Fibroblast of gingiva (primary cell): ENCODE data around the gene SV2B.

Experiments
- DNase-seq: peaks from one replicate; pipeline ENCODE4 v3.0.0-alpha.2; 2011; ENCODE audit warnings: low read depth

The SV2B gene

GRCh38 chr15:91102546-91103330, 2.7 kb downstream of the SV2B start:
- no peak for DNase-seq

- DNase-seq: no peak
These were observed 4.1 kb downstream of the SV2B start for GRCh38 chr15:91104111-91104510.

GRCh38 chr15:91108421-91108820, 8.4 kb downstream of the SV2B start:
- no peak for DNase-seq

- DNase-seq: no peak
These were observed 9.8 kb downstream of the SV2B start for GRCh38 chr15:91109885-91110284.

GRCh38 chr15:91110407-91110806, 10.3 kb downstream of the SV2B start:
- DNase-seq: no peak

- no peak for DNase-seq
These were observed 13.0 kb downstream of the SV2B start for GRCh38 chr15:91113030-91113429.

DNA sequence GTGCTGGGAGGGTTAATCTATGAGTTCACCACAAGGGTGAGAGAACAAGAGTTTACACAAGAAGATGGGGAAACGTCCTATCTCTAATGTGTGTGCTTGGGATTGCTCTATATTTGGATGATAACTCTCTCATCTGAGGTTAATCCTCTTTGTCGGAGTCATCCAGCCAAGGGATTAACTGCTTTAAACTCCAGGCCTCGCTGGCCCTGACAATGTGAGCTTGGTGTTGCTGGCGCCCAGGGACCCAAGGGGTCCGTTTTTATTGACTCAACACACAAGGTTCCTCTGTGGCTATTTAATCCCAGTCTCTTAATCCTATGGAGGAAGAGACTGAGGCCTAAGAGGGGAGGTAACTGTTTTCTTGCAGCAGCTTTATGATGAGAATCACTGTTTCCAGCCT, 14.2 kb downstream of the SV2B start:
- DNase-seq: no peak

DNA sequence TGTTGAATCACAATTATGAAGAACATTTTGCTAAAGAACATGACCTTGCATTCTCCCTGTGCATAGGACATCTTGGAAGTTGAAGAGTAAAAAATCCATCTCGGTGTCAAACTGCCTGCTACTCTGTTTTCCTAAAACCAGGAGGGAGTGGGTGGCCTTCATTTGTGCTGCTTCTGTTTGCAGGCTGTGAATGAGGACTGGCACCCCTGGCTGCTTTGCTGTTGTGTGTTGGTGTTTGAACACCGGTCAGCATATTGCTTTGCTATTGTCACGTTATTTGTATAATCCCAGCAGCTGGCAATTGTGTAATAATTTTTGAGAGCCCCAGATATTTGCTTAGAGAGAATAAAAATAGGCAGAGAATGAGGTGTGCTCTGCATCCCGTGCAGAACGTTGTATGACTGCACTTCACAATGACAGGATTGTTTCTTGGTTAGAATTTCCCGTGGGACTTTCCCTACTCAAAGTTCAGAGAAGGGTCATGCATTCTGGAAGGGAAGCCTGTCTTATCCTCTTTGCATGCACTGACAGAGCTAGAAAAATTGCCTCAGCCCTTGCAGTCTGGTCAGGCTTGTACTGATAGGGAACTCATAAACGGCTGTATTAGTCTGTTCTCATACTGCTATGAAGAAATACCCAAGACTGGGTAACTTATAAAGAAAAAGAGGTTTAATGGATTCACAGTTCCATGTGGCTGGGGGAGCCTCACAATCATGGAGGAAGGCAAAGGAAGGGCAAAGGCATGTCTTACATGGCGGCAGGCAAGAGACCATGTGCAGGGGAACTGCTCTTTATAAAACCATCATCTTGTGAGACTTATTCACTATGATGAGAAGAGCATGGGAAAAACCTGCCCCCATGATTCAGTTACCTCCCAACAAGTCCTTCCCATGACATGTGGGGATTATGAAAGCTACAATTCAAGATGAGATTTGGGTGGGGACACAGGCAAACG, 16.3 kb downstream of the SV2B start:
- no peak for DNase-seq

- no peak for DNase-seq
These were observed 17.3 kb downstream of the SV2B start for GRCh38 chr15:91117375-91117774.

GRCh38 chr15:91118817-91119590, 18.9 kb downstream of the SV2B start:
- no peak for DNase-seq

DNA sequence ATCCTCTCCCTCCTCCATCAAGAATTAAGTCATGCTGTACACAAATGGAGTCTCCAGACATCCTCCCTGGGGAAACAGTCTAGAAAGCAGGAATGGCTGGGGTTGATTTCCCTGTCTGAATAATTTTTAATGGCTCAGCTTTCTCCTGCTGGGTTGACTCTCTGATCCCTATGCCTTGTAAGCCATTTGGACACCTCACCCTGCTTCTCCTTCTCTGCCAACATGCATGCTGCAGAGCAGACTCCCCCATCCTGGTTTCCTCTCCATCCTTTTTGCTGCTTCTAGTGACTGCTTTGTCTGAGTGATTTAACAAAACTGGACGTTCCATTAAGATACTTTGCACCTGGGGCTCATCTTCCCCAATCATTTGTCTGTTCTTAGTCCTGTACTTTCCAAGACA, 22.2 kb downstream of the SV2B start:
- no peak for DNase-seq

DNA sequence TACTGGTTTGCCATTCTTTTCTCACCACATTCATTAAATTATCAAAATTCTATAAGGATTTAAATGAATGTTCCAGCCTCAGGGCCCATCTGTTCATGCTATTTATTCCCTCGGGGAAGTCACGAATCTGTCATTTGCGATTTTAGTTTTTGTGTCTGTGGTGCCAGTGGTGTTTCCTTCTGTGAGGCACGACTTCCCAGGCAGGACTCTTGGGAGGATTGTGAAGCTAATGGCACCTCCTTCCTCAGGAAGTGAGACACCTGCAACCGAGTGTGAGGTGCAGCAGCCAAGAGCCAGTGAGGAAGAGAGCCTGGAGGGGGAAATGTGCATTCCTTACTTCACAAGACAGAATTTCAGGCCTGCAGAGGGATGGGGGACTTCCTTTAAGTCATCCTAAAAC, 24.1 kb downstream of the SV2B start:
- no peak for DNase-seq

DNA sequence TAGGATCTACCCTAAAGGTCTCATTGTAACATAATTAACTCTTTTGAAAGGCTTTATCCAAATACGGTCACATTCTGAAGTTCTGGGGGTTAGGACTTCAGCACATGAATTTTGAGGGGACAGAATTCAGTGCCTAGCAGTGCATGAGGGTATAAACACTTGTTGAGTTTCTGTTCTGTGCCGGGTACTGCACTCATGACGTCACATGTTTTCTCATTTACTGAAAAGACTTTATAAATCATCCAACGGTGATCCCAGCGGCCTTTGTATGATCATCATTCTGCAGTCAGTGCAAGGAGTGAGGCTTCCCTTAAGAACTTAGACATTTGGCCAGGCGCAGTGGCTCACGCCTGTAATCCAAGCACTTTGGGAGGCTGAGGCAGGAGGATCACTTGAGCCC, 25.1 kb downstream of the SV2B start:
- no peak for DNase-seq

DNA sequence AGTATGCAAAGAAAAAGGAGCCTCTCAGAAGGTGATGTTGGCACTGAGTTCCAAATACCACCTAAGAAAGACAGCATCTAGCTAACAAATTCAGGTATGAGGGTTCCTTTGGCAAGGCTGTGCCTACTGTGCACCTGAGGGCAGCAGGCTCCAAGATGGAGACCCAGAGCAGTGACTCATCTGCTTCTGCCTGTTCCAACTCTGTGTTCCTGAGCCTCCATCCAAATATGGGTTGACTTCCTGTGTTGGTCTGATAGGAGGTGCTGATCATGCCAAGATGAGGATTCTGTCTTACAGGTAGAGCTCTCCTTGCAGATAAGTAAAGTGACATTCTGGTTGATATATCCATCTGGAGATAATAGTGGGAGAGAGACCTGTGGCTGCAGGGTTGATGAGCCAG, 26.0 kb downstream of the SV2B start:
- DNase-seq: no peak

DNA sequence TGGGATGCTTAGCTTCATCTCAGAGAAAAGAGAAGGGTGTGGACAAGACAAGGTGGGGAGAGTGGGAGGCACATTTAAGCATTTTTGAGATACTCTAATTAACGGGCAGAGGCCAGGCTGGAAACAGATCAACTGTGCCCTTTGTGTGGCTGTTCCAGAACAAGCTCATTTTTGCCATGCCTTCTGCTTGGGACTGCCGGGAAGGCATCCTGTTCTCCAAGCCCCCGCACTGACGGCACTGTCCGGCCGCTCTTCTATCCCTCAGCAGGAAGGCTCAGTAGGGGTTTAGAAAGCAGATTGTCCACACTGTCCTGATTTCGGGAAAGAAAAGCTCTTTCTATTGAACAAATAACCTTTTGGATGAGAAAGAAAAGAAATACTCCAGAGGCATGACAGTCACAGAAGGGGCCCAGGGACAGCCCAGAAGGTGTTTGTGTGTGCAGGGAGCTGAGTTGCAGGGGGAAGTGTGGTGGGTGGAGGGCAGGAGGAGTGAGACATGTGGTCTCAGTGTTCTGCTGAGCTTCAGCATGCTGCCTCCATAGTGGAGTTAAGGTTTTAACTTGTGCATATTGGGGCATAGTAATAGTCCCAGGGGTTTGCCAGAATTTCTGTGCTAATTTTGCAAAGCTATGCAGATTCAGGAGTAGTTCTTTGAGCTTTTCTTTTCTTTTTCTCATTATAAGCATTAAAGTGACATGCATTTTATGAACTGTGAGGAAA, 27.3 kb downstream of the SV2B start:
- no peak for DNase-seq

DNA sequence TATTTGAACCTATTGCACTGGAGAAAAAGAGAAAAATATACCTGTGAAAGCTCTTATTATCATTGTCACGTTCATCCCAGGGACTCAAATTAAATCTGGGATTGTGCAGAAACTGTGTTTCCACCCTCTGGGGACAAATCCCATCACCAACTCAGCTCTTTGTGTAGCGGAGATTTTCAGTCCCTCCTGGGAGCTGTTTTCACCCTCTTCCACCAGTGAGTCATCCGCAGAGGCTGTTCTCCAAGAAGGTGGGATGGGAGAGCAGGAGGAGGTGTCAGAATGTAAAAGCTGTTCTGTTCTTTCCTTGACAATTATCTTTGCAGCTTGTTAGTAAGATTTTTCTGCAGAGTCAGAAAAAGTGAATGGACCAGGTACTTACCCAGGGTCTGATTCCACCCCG, 28.0 kb downstream of the SV2B start:
- no peak for DNase-seq

GRCh38 chr15:91129436-91129835, 29.4 kb downstream of the SV2B start:
- DNase-seq: no peak

DNA sequence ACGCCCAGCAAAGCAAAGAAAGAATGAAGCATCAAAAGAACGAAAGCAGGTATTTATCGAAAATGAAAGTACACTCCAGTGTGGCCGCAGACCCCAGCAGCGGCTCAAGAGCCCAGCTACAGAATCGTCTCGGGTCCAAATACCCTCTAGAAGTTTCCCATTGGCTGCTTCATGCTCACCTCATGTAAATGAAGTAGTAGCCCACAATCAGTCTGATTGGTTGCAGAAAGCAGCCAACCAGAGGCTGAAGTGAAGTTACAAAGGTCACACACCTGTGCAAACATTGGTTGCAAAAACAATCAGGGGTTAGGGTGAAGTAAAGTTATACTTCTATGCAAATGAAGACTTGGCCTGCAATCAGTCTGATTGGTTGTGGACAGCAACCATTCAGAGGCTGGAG, 32.0 kb downstream of the SV2B start:
- DNase-seq: no peak

- DNase-seq: no peak
These were observed 33.5 kb downstream of the SV2B start for GRCh38 chr15:91133511-91133910.

- no peak for DNase-seq
These were observed 35.4 kb downstream of the SV2B start for GRCh38 chr15:91135201-91136130.
